H7 (cell line): Measurements from ENCODE around the gene DCUN1D3. TPM values are rescaled to one million over a fixed set of nuclear protein-coding genes. Genes with fewer than 3 reads are reported as not detected.

ENCODE experiments used
- DNase-seq: peaks from one replicate; pipeline ENCODE4 v3.0.0; 2012
- H3K27me3 ChIP-seq: 2 replicates; pipeline ENCODE4 v1.6.0; 2011; ENCODE audit warnings: mild to moderate bottlenecking, low read length; ENCODE audit not compliant: control insufficient read depth, insufficient read depth
- H3K36me3 ChIP-seq: replicated peaks from 2 replicates; pipeline ENCODE4 v1.5.1; 2011; ENCODE audit warnings: low read length; ENCODE audit not compliant: control insufficient read depth, insufficient read depth
- H3K4me3 ChIP-seq: 2 replicates; pipeline ENCODE4 v1.5.1; 2011; ENCODE audit warnings: low read depth, mild to moderate bottlenecking, control low read depth, low read length, moderate library complexity; ENCODE audit not compliant: insufficient read depth
- total RNA-seq: library from RNA; depleted of rRNA; stranded (reverse); fragments of >200 nt; shearing (Covaris generic); gene quantifications from 2 replicates; pipeline ENCODE4 v1.2.3, GENCODE V29; 2014

The DCUN1D3 gene
- total RNA-seq, 1 experiment from 2014 or later, result 11.9 TPM

- Histone ChIP-seq H3K36me3 (no peaks in the 10 kb centered on the region), H3K27me3 (no peaks in the 10 kb centered on the region), H3K4me3 (no peak overlapping the region)
- no peak for DNase-seq
Measured at GRCh38 chr16:20904507-20905081, 4.4 kb upstream of the DCUN1D3 start.

GRCh38 chr16:20903899-20904506 lies 3.8 kb upstream of the DCUN1D3 start:
- H3K36me3 ChIP-seq, result no peaks in the 10 kb centered on the region
- no peaks in the 10 kb centered on the region for H3K27me3 ChIP-seq
- DNase-seq, result no peak
- no peak overlapping the region for H3K4me3 ChIP-seq

GRCh38 chr16:20903116-20903898 lies 3.1 kb upstream of the DCUN1D3 start:
- Histone ChIP-seq H3K36me3 (no peaks in the 10 kb centered on the region), H3K27me3 (no peaks in the 10 kb centered on the region), H3K4me3 (no peak overlapping the region)
- no peak for DNase-seq

- Histone ChIP-seq H3K36me3 (no peaks in the 10 kb centered on the region), H3K4me3 (no peak overlapping the region), H3K27me3 (no peaks in the 10 kb centered on the region)
- no peak for DNase-seq
Measured at GRCh38 chr16:20902426-20902825, 2.3 kb upstream of the DCUN1D3 start.

- Histone ChIP-seq H3K36me3 (no peaks in the 10 kb centered on the region; the same call in 1 of the 2 replicates), H3K4me3 (peak overlapping the region; percentile 88), H3K27me3 (no peaks in the 10 kb centered on the region)
- DNase-seq, result peak; percentile 57
Measured at GRCh38 chr16:20901436-20902112, 1.4 kb upstream of the DCUN1D3 start.

- no peak for DNase-seq
- H3K4me3 ChIP-seq, result peak overlapping the region; percentile 88
- no peaks in the 10 kb centered on the region for H3K27me3 ChIP-seq
- peaks cover 2% of the 10 kb centered on the region; the same call in 1 of the 2 replicates for H3K36me3 ChIP-seq
Measured at GRCh38 chr16:20901068-20901435, 894 bp upstream of the DCUN1D3 start.

- no peaks in the 10 kb centered on the region for H3K27me3 ChIP-seq
- H3K36me3 ChIP-seq, result peaks cover 3% of the 10 kb centered on the region; the same call in 1 of the 2 replicates
- peak overlapping the region; percentile 88 for H3K4me3 ChIP-seq
- no peak for DNase-seq
Measured at GRCh38 chr16:20899477-20900298, 470 bp downstream of the DCUN1D3 start.

GRCh38 chr16:20899071-20899470 lies 1.1 kb downstream of the DCUN1D3 start:
- Histone ChIP-seq H3K4me3 (peak overlapping the region; percentile 88), H3K27me3 (no peaks in the 10 kb centered on the region), H3K36me3 (peaks cover 3% of the 10 kb centered on the region; the same call in 1 of the 2 replicates)
- no peak for DNase-seq

GRCh38 chr16:20897922-20898321 lies 2.2 kb downstream of the DCUN1D3 start:
- Histone ChIP-seq H3K4me3 (no peak overlapping the region), H3K36me3 (peaks cover 3% of the 10 kb centered on the region; the same call in 1 of the 2 replicates)
- no peak for DNase-seq

GRCh38 chr16:20897253-20897897 lies 2.8 kb downstream of the DCUN1D3 start:
- H3K27me3 ChIP-seq, result no peaks in the 10 kb centered on the region
- no peak overlapping the region for H3K4me3 ChIP-seq
- peaks cover 3% of the 10 kb centered on the region; the same call in 1 of the 2 replicates for H3K36me3 ChIP-seq
- DNase-seq, result no peak

More at GRCh38 chr16:20897922-20898321, 2.2 kb downstream of the DCUN1D3 start:
- no peaks in the 10 kb centered on the region for H3K27me3 ChIP-seq

GRCh38 chr16:20894388-20894787 lies 5.8 kb downstream of the DCUN1D3 start:
- Histone ChIP-seq H3K4me3 (no peak overlapping the region), H3K36me3 (peaks cover 3% of the 10 kb centered on the region; the same call in 1 of the 2 replicates), H3K27me3 (no peaks in the 10 kb centered on the region)
- no peak for DNase-seq

- Histone ChIP-seq H3K36me3 (no peaks in the 10 kb centered on the region; the same call in 1 of the 2 replicates), H3K4me3 (no peak overlapping the region), H3K27me3 (no peaks in the 10 kb centered on the region)
- peak; percentile 32 for DNase-seq
Measured at GRCh38 chr16:20889625-20890275, 10.4 kb downstream of the DCUN1D3 start.

- no peak for DNase-seq
- Histone ChIP-seq H3K27me3 (no peaks in the 10 kb centered on the region), H3K4me3 (no peak overlapping the region), H3K36me3 (no peaks in the 10 kb centered on the region)
Measured at GRCh38 chr16:20887207-20887606, 13.0 kb downstream of the DCUN1D3 start.
